ENCODE results near the gene TMEM132D. TPM values are rescaled to one million over a fixed set of nuclear protein-coding genes. Genes with fewer than 3 reads are reported as not detected.

Gene TMEM132D
- polyA plus RNA-seq, 1 donor from 2014 or later: 1.3 TPM

- H3K9me2 ChIP-seq (ENCODE audit: insufficient read depth, low read length): no peaks in the 10 kb centered on the region
- no peak overlapping the region for H2AFZ ChIP-seq (ENCODE audit: low read depth, low read length)
- no peak overlapping the region for H3K4me3 ChIP-seq (ENCODE audit: low read length)
- H3F3A ChIP-seq (ENCODE audit: insufficient read depth, low read length, poor library complexity, severe bottlenecking): no peaks in the 10 kb centered on the region
- no peaks in the 10 kb centered on the region for H4K20me1 ChIP-seq (ENCODE audit: insufficient read depth)
- H3K27ac ChIP-seq (ENCODE audit: low read length): no peak overlapping the region
- H3K9ac ChIP-seq (ENCODE audit: low read length): no peak overlapping the region
- TF ChIP-seq REST (IDR thresholded peaks at IDR 0.05; ENCODE audit: borderline replicate concordance) (no peak), SMC3 (conservative IDR thresholded peaks at IDR 0.05; ENCODE audit: poor library complexity) (no peak), MXI1 (conservative IDR thresholded peaks at IDR 0.05; ENCODE audit: poor library complexity, severe bottlenecking) (no peak), TAF1 (IDR thresholded peaks at IDR 0.05; ENCODE audit: low read depth) (no peak), EP300 (conservative IDR thresholded peaks at IDR 0.05; ENCODE audit: poor library complexity, severe bottlenecking) (no peak)
- no peaks in the 10 kb centered on the region for H3K36me3 ChIP-seq (ENCODE audit: insufficient read depth, low read length)
- no peaks in the 10 kb centered on the region for H3K79me2 ChIP-seq (replicated peaks; ENCODE audit: insufficient read depth, low read length)
- no peaks in the 10 kb centered on the region for H3K9me3 ChIP-seq (ENCODE audit: low read length)
- H3K4me2 ChIP-seq (ENCODE audit: low read length): peak overlapping the region; percentile 5
- no peaks in the 10 kb centered on the region for H3K27me3 ChIP-seq (ENCODE audit: insufficient read depth, low read depth, low read length)
Observed at GRCh38 chr12:129635021-129635685, 268.7 kb downstream of the TMEM132D start.

- TF ChIP-seq MXI1 (conservative IDR thresholded peaks at IDR 0.05; ENCODE audit: poor library complexity, severe bottlenecking) (no peak), REST (IDR thresholded peaks at IDR 0.05; ENCODE audit: borderline replicate concordance) (no peak)
- no peak overlapping the region for H3K4me3 ChIP-seq (ENCODE audit: low read length)
- no peak overlapping the region for H3K4me2 ChIP-seq (ENCODE audit: low read length)
- H3F3A ChIP-seq (ENCODE audit: insufficient read depth, low read length, poor library complexity, severe bottlenecking): no peaks in the 10 kb centered on the region
- no peaks in the 10 kb centered on the region for H3K36me3 ChIP-seq (ENCODE audit: insufficient read depth, low read length)
- no peak overlapping the region for H3K9ac ChIP-seq (ENCODE audit: low read length)
- H3K27ac ChIP-seq (ENCODE audit: low read length): no peak overlapping the region
- no peaks in the 10 kb centered on the region for H3K9me2 ChIP-seq (ENCODE audit: insufficient read depth, low read length)
- H3K9me3 ChIP-seq (ENCODE audit: low read length): no peaks in the 10 kb centered on the region
- no peak overlapping the region for H2AFZ ChIP-seq (ENCODE audit: low read depth, low read length)
- H3K79me2 ChIP-seq (replicated peaks; ENCODE audit: insufficient read depth, low read length): no peaks in the 10 kb centered on the region
- H4K20me1 ChIP-seq (ENCODE audit: insufficient read depth): no peaks in the 10 kb centered on the region
- H3K27me3 ChIP-seq (ENCODE audit: insufficient read depth, low read depth, low read length): no peaks in the 10 kb centered on the region
Observed at GRCh38 chr12:129631316-129631715, 272.5 kb downstream of the TMEM132D start.

GRCh38 chr12:129629901-129630300 is 273.9 kb downstream of the TMEM132D start:
- no peak overlapping the region for H3K4me3 ChIP-seq (ENCODE audit: low read length)
- H4K20me1 ChIP-seq (ENCODE audit: insufficient read depth): no peaks in the 10 kb centered on the region
- H3K9ac ChIP-seq (ENCODE audit: low read length): no peak overlapping the region
- no peak for TF ChIP-seq EP300 (conservative IDR thresholded peaks at IDR 0.05; ENCODE audit: poor library complexity, severe bottlenecking)
- no peak for TF ChIP-seq CTCF (IDR thresholded peaks at IDR 0.05; ENCODE audit: poor library complexity, severe bottlenecking)
- no peak for TF ChIP-seq RAD21 (conservative IDR thresholded peaks at IDR 0.05)
- TF ChIP-seq MXI1 (conservative IDR thresholded peaks at IDR 0.05; ENCODE audit: poor library complexity, severe bottlenecking): no peak
- no peak for TF ChIP-seq TAF1 (IDR thresholded peaks at IDR 0.05; ENCODE audit: low read depth)
- no peak for TF ChIP-seq REST (IDR thresholded peaks at IDR 0.05; ENCODE audit: borderline replicate concordance)
- TF ChIP-seq POLR2AphosphoS5 (IDR thresholded peaks at IDR 0.05): no peak
- no peak for TF ChIP-seq SMC3 (conservative IDR thresholded peaks at IDR 0.05; ENCODE audit: poor library complexity)

More at GRCh38 chr12:129629901-129630300, 273.9 kb downstream of the TMEM132D start:
- H3F3A ChIP-seq (ENCODE audit: insufficient read depth, low read length, poor library complexity, severe bottlenecking): no peaks in the 10 kb centered on the region
- H3K27ac ChIP-seq (ENCODE audit: low read length): no peak overlapping the region
- H3K9me3 ChIP-seq (ENCODE audit: low read length): no peaks in the 10 kb centered on the region
- no peak overlapping the region for H2AFZ ChIP-seq (ENCODE audit: low read depth, low read length)
- H3K36me3 ChIP-seq (ENCODE audit: insufficient read depth, low read length): no peaks in the 10 kb centered on the region
- H3K79me2 ChIP-seq (replicated peaks; ENCODE audit: insufficient read depth, low read length): no peaks in the 10 kb centered on the region
- H3K27me3 ChIP-seq (ENCODE audit: insufficient read depth, low read depth, low read length): no peaks in the 10 kb centered on the region
- H3K9me2 ChIP-seq (ENCODE audit: insufficient read depth, low read length): no peaks in the 10 kb centered on the region
- no peak overlapping the region for H3K4me2 ChIP-seq (ENCODE audit: low read length)

Measured in neural cell (in vitro differentiated cells).